Measurements from ENCODE around the gene C5AR1.

- TF ChIP-seq CTCF (IDR thresholded peaks at IDR 0.05) (no peak), POLR2A (IDR thresholded peaks at IDR 0.05) (no peak)
Observed at GRCh38 chr19:47371261-47371660, 61.6 kb downstream of the C5AR1 start.

All from stomach (tissue), 4 donors.